GM12878 (cell line): ENCODE measurements around the gene RXFP1. TPM values are rescaled to one million over a fixed set of nuclear protein-coding genes. Genes with fewer than 3 reads are reported as not detected.

Experiments
- ATAC-seq: fragments of 200-7000 bp; cut with Tn5 transposase; 3 replicates; pipeline ENCODE4 v1.9.1; 2020; ENCODE audit warnings: mild to moderate bottlenecking, moderate library complexity
- BruUV-seq: library from RNA; stranded (reverse); fragments of 400-500 nt; replicated peaks from 2 replicates; lab custom pipeline; 2021; lab: Mats Ljungman, UMichigan
- CTCF ChIA-PET: fragments of 300-600 bp; sonication (Branson Sonifier 250); formaldehyde crosslinking; extraction: SDS; loops from one replicate; lab custom pipeline; 2021; ENCODE audit warnings: inconsistent platforms; lab: Yijun Ruan, JAX
- POLR2A ChIA-PET: fragments of 350-600 bp; formaldehyde crosslinking; extraction: SDS; loops from one replicate; lab custom pipeline; 2021; ENCODE audit warnings: inconsistent platforms; lab: Charles Lee
- RAD21 ChIA-PET: fragments of 300-600 bp; sonication (Branson Sonifier 250); formaldehyde crosslinking; loops from one replicate; lab custom pipeline; 2023; ENCODE audit warnings: antibody characterized with exemption; ENCODE audit not compliant: unreplicated experiment; lab: Charles Lee
- SMC1A ChIA-PET: fragments of 300-600 bp; sonication (Branson Sonifier 250); formaldehyde crosslinking; loops from one replicate; lab custom pipeline; 2023; ENCODE audit not compliant: unreplicated experiment, uncharacterized antibody; lab: Charles Lee
- DNase-seq: peaks from one replicate; pipeline ENCODE4 v3.0.0-alpha.2; 2011; ENCODE audit warnings: low read depth, low spot score
- FAIRE-seq: peaks from 3 replicates; lab custom pipeline; 2011; peaks lifted over from hg19 to GRCh38; lab: Jason Lieb, UNC
- H2AFZ ChIP-seq: 2 replicates; pipeline ENCODE4 v1.6.0; 2011; ENCODE audit warnings: low read depth, low read length, control low read depth; ENCODE audit not compliant: control insufficient read depth
- H3K27ac ChIP-seq: 2 replicates; pipeline ENCODE4 v1.5.1; 2011; ENCODE audit warnings: control low read depth; ENCODE audit not compliant: control insufficient read depth, insufficient read depth
- H3K27me3 ChIP-seq, 2 experiments: replicated peaks in 1 of 2; 2 replicates each; pipeline versions ENCODE4 v1.6.0 to v1.6.1; 2011; ENCODE audit warnings: low read length in 1 of 2; ENCODE audit not compliant: control insufficient read depth in 2 of 2, insufficient read depth in 2 of 2
- H3K36me3 ChIP-seq, 2 experiments: 2 replicates each; pipeline ENCODE4 v1.5.1; 2011; ENCODE audit warnings: low read length in 1 of 2; ENCODE audit not compliant: control insufficient read depth in 2 of 2, insufficient read depth in 2 of 2
- H3K4me1 ChIP-seq: 2 replicates; pipeline ENCODE4 v1.6.1; 2011; ENCODE audit warnings: mild to moderate bottlenecking, low read length, moderate library complexity, mixed read lengths; ENCODE audit not compliant: control insufficient read depth, insufficient read depth
- H3K4me2 ChIP-seq: 2 replicates; pipeline ENCODE4 v1.6.0; 2011; ENCODE audit warnings: control low read depth; ENCODE audit not compliant: control insufficient read depth, insufficient read depth
- H3K4me3 ChIP-seq: fragments of 200-600 bp; sonication (generic); 2 replicates; pipeline ENCODE4 v1.5.1; 2016
- H3K79me2 ChIP-seq: 2 replicates; pipeline ENCODE4 v1.6.0; 2011; ENCODE audit warnings: low read length; ENCODE audit not compliant: control insufficient read depth, insufficient read depth
- H3K9ac ChIP-seq: 2 replicates; pipeline ENCODE4 v1.8.0; 2011; ENCODE audit warnings: low read length, control low read depth, mixed read lengths; ENCODE audit not compliant: control insufficient read depth, insufficient read depth
- H3K9me3 ChIP-seq: replicated peaks from 3 replicates; pipeline ENCODE4 v1.5.1; 2011; ENCODE audit warnings: mild to moderate bottlenecking, low read length; ENCODE audit not compliant: control insufficient read depth, insufficient read depth
- H4K20me1 ChIP-seq: 2 replicates; pipeline ENCODE4 v1.6.0; 2011; ENCODE audit not compliant: control insufficient read depth, insufficient read depth
- ESRRA ChIP-seq: IDR thresholded peaks from 2 replicates; pipeline ENCODE4 v1.6.1; 2012; ENCODE audit warnings: mild to moderate bottlenecking, low read length, improper control_type of control experiment
- HDAC2 ChIP-seq: fragments of 200-600 bp; sonication (generic); IDR thresholded peaks from 2 replicates; pipeline ENCODE4 v1.6.1; 2017
- RAD51 ChIP-seq: fragments of 450-650 bp; IDR thresholded peaks from 2 replicates; pipeline ENCODE4 v1.6.1; 2016; ENCODE audit warnings: moderate library complexity, mild to moderate bottlenecking, inconsistent platforms
- RCOR1 ChIP-seq: conservative IDR thresholded peaks from 2 replicates; pipeline ENCODE4 v1.6.1; 2012; ENCODE audit warnings: low read depth, low read length, improper control_type of control experiment
- SP1 ChIP-seq: IDR thresholded peaks from one replicate; pipeline ENCODE4 v1.6.1; 2011; ENCODE audit warnings: low read depth, low read length
- WGBS: methylation state at CpG from one replicate; pipeline ENCODE4 v1.1.6; 2016; ENCODE audit warnings: low lambda C conversion rate; ENCODE audit not compliant: insufficient replicate concordance, insufficient coverage; ENCODE audit errors: missing lambda C conversion rate; 5-methylcytosine and 5-hydroxymethylcytosine counted together
- in situ Hi-C: fragments of 300-500 bp; cut with MboI; formaldehyde crosslinking; loops from 9 replicates; pipeline ENCODE4 v1.14.3; 2018; ENCODE audit warnings: mixed read lengths
- intact Hi-C: fragments of 100-400 bp; cut with micrococcal nuclease; formaldehyde crosslinking; loops from one replicate; pipeline ENCODE4 v1.14.2; 2022; ENCODE audit not compliant: unreplicated experiment
- polyA plus RNA-seq, 11 experiments: library from polyadenylated mRNA; depleted of rRNA in 4 of 11; unstranded in 6 of 11; stranded (reverse) in 5 of 11; fragments of >200 nt; fragmentation: Nextera tagmentation in 4 of 11; fragmentation: Illumina TruSeq in 1 of 11; extraction: Ambion mirVana in 4 of 11; extraction: Trizol in 1 of 11; gene quantifications; 1 replicate in 1 of 11; 2 replicates in 10 of 11; pipeline versions ENCODE4 v1.2.1 to v1.2.3, GENCODE V29; 2011 to 2016; ENCODE audit warnings: inconsistent platforms in 2 of 11, missing spikeins in 2 of 11, low read depth in 1 of 11
- total RNA-seq, 4 experiments: library from RNA; depleted of rRNA in 3 of 4; stranded (reverse); fragments of >200 nt in 3 of 4; fragmentation: Illumina TruSeq in 1 of 4; extraction: Trizol in 1 of 4; gene quantifications; 2 replicates each; pipeline versions ENCODE4 v1.2.1 to v1.2.3, GENCODE V29; 2013 to 2021
- TF ChIP-seq, protein P1 (sequence below): fragments of 450-650 bp; formaldehyde crosslinking; IDR thresholded peaks from 2 replicates; pipeline ENCODE4 v1.4.0; 2020; ENCODE audit warnings: mild to moderate bottlenecking, moderate library complexity
- TF ChIP-seq, protein P2 (sequence below): fragments of 150-350 bp; IDR thresholded peaks from 2 replicates; pipeline ENCODE4 v1.6.1; 2014; ENCODE audit warnings: mild to moderate bottlenecking, low read depth, low read length
- TF ChIP-seq, protein P3 (sequence below): IDR thresholded peaks from 2 replicates; pipeline ENCODE4 v1.6.1; 2012; ENCODE audit warnings: low read length, inconsistent platforms

The RXFP1 gene
- total and polyA plus RNA-seq, 10 of the 15 experiments (the other 5 are each of a cell fraction or from before 2014, with no cell fraction given): 0.12 TPM; not detected in 9

DNA sequence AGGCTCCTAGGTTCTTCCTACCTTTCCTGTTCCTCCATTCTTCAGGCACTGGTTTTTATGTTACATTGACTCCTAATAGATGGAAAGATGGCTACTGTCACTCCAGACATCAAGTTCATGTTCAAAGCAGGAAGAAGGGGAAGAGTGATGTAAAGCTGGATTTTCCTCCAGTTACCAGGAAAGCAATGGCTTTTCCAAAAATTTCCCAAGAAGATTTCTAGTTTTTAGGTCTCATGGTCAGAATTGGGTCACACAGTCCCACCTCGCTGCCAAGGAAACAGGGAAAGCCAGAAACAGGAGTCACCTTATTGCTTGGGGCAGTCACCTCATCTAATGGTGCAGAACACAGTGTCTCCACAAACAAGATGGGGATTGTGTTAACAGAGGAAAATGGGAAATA lies 21.5 kb downstream of the RXFP1 start:
- Histone ChIP-seq H3K9ac (no peak overlapping the region), H3K4me3 (no peak overlapping the region), H3K27ac (no peak overlapping the region), H4K20me1 (no peaks in the 10 kb centered on the region), H3K9me3 (no peaks in the 10 kb centered on the region), H3K4me1 (no peaks in the 10 kb centered on the region), H3K27me3 (no peaks in the 10 kb centered on the region), H2AFZ (no peak overlapping the region), H3K79me2 (no peaks in the 10 kb centered on the region), H3K4me2 (no peak overlapping the region), H3K36me3 (no peaks in the 10 kb centered on the region)
- ChIA-PET CTCF (interaction anchor here (1.4 kb wide), 1 partner anchor 47 kb away, joined by 4 read pairs; no protein-coding TSS in a partner anchor), POLR2A (no interaction called here), RAD21 (no interaction called here), SMC1A (interaction anchor here (0.7 kb wide), 1 partner anchor 10 kb away, joined by 3 read pairs; no protein-coding TSS in a partner anchor)
- ATAC-seq (no peak), FAIRE-seq (no peak), DNase-seq (no peak)
- TF ChIP-seq RCOR1 (no peak), RAD51 (no peak), HDAC2 (no peak), ESRRA (no peak), SP1 (no peak)
- TF ChIP-seq, protein P1, sequence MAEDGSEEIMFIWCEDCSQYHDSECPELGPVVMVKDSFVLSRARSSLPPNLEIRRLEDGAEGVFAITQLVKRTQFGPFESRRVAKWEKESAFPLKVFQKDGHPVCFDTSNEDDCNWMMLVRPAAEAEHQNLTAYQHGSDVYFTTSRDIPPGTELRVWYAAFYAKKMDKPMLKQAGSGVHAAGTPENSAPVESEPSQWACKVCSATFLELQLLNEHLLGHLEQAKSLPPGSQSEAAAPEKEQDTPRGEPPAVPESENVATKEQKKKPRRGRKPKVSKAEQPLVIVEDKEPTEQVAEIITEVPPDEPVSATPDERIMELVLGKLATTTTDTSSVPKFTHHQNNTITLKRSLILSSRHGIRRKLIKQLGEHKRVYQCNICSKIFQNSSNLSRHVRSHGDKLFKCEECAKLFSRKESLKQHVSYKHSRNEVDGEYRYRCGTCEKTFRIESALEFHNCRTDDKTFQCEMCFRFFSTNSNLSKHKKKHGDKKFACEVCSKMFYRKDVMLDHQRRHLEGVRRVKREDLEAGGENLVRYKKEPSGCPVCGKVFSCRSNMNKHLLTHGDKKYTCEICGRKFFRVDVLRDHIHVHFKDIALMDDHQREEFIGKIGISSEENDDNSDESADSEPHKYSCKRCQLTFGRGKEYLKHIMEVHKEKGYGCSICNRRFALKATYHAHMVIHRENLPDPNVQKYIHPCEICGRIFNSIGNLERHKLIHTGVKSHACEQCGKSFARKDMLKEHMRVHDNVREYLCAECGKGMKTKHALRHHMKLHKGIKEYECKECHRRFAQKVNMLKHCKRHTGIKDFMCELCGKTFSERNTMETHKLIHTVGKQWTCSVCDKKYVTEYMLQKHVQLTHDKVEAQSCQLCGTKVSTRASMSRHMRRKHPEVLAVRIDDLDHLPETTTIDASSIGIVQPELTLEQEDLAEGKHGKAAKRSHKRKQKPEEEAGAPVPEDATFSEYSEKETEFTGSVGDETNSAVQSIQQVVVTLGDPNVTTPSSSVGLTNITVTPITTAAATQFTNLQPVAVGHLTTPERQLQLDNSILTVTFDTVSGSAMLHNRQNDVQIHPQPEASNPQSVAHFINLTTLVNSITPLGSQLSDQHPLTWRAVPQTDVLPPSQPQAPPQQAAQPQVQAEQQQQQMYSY (CRISPR knock-in tag): no peak
- TF ChIP-seq, protein P2, sequence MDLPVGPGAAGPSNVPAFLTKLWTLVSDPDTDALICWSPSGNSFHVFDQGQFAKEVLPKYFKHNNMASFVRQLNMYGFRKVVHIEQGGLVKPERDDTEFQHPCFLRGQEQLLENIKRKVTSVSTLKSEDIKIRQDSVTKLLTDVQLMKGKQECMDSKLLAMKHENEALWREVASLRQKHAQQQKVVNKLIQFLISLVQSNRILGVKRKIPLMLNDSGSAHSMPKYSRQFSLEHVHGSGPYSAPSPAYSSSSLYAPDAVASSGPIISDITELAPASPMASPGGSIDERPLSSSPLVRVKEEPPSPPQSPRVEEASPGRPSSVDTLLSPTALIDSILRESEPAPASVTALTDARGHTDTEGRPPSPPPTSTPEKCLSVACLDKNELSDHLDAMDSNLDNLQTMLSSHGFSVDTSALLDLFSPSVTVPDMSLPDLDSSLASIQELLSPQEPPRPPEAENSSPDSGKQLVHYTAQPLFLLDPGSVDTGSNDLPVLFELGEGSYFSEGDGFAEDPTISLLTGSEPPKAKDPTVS: no peak
- TF ChIP-seq, protein P3, sequence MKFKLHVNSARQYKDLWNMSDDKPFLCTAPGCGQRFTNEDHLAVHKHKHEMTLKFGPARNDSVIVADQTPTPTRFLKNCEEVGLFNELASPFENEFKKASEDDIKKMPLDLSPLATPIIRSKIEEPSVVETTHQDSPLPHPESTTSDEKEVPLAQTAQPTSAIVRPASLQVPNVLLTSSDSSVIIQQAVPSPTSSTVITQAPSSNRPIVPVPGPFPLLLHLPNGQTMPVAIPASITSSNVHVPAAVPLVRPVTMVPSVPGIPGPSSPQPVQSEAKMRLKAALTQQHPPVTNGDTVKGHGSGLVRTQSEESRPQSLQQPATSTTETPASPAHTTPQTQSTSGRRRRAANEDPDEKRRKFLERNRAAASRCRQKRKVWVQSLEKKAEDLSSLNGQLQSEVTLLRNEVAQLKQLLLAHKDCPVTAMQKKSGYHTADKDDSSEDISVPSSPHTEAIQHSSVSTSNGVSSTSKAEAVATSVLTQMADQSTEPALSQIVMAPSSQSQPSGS: no peak
- WGBS: 0% methylated on average over 1 of the region's 1 CpG
- in situ Hi-C loops: no loop called here
- intact Hi-C loops: no loop called here
- BruUV-seq: no TSS peak
